Measurements from ENCODE around the gene DHTKD1.

DNA sequence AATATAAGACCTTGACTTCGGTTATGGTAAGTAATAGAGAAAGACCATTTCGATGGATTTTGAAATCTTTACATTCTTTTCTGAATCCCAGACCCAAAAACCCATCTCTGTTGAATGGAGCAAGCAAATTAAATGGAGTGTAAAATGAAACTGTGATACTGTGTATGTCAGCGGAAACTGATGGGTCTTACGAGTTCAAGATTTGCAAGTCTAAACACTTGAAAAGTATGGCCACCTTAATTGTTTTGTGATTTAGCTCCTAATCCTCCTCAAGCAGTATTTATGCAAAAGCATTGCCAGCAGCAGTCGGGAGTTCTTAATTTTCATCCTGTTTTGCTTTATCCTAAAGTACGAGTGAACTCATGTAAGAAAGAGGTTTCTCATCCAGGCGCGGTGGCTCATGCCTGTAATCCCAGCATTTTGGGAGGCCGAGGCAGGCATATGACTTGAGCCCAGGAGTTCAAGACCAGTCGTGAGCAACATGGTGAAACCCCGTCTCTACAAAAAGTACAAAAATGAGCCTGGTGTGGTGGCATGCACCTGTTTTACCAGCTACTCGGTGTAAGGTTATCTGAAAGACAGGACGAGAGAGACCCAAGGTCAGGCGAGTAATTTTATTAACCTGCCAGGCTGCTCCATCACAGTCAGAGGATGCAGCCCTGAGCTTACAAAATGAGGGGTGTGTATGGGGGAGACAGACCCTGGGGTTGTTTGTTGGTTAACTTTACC is 5.8 kb upstream of the DHTKD1 start:
- TF ChIP-seq, protein P1, sequence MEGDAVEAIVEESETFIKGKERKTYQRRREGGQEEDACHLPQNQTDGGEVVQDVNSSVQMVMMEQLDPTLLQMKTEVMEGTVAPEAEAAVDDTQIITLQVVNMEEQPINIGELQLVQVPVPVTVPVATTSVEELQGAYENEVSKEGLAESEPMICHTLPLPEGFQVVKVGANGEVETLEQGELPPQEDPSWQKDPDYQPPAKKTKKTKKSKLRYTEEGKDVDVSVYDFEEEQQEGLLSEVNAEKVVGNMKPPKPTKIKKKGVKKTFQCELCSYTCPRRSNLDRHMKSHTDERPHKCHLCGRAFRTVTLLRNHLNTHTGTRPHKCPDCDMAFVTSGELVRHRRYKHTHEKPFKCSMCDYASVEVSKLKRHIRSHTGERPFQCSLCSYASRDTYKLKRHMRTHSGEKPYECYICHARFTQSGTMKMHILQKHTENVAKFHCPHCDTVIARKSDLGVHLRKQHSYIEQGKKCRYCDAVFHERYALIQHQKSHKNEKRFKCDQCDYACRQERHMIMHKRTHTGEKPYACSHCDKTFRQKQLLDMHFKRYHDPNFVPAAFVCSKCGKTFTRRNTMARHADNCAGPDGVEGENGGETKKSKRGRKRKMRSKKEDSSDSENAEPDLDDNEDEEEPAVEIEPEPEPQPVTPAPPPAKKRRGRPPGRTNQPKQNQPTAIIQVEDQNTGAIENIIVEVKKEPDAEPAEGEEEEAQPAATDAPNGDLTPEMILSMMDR (IDR thresholded peaks at IDR 0.05; ENCODE audit: borderline replicate concordance, extremely low read depth, low read length, poor library complexity, severe bottlenecking) = no peak
- no peak for TF ChIP-seq EZH2 (IDR thresholded peaks at IDR 0.05; ENCODE audit: borderline replicate concordance, low read depth, low read length, severe bottlenecking)

Data from DND-41 (cell line).